Breast epithelium (tissue), 3 donors: ENCODE results near the gene CREM.

Experiments used
- CTCF ChIP-seq, 3 donors: fragments of 450-650 bp; IDR thresholded peaks; one replicate each; pipeline ENCODE4 v1.5.1; 2016 to 2017; ENCODE audit warnings: antibody characterized with exemption in 3 of 3, mild to moderate bottlenecking in 3 of 3, moderate library complexity in 3 of 3
- POLR2A ChIP-seq: fragments of 450-650 bp; IDR thresholded peaks from one replicate; pipeline ENCODE4 v1.6.1; 2016; ENCODE audit warnings: antibody characterized with exemption, mild to moderate bottlenecking, moderate library complexity
- POLR2AphosphoS5 ChIP-seq, 3 donors: sonication (generic); formaldehyde crosslinking; IDR thresholded peaks; one replicate each; pipeline ENCODE4 v1.6.1; 2017; ENCODE audit warnings: antibody characterized with exemption in 3 of 3

- TF ChIP-seq CTCF (IDR thresholded peaks at IDR 0.05): no peak
- no peak for TF ChIP-seq POLR2A
- TF ChIP-seq POLR2AphosphoS5 (IDR thresholded peaks at IDR 0.05): no peak
Measured at GRCh38 chr10:35262436-35262835, 135.8 kb downstream of the CREM start.
